GM12875 (cell line): ENCODE measurements around the gene RASL10A.

Source experiments
- H3K4me3 ChIP-seq: one replicate; pipeline ENCODE4 v1.5.1; 2011; ENCODE audit warnings: low read depth, low read length, control low read depth
- TF ChIP-seq, protein P1 (sequence below): IDR thresholded peaks from 2 replicates; pipeline ENCODE4 v1.5.1; 2011; ENCODE audit warnings: low read depth, mild to moderate bottlenecking, control low read depth, inconsistent platforms, low read length, moderate library complexity, borderline replicate concordance; ENCODE audit not compliant: insufficient read depth

The RASL10A gene

DNA sequence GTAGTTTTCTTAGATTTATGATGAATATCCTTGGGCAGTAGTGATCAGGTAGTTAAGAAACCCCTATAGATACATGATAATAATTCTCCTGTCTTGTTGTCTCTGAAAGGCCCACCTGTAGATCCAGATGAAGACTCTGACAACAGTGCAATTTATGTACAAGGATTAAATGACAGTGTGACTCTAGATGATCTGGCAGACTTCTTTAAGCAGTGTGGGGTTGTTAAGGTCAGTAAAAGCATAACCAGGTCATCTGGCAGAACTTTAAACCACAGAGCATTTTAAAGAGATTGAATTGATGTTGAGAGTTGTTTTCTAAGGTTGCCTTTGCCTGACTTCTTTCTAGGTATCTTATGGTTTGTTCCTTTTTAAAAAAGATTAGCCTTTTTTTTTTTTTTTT lies 23.1 kb downstream of the RASL10A start:
- TF ChIP-seq, protein P1, sequence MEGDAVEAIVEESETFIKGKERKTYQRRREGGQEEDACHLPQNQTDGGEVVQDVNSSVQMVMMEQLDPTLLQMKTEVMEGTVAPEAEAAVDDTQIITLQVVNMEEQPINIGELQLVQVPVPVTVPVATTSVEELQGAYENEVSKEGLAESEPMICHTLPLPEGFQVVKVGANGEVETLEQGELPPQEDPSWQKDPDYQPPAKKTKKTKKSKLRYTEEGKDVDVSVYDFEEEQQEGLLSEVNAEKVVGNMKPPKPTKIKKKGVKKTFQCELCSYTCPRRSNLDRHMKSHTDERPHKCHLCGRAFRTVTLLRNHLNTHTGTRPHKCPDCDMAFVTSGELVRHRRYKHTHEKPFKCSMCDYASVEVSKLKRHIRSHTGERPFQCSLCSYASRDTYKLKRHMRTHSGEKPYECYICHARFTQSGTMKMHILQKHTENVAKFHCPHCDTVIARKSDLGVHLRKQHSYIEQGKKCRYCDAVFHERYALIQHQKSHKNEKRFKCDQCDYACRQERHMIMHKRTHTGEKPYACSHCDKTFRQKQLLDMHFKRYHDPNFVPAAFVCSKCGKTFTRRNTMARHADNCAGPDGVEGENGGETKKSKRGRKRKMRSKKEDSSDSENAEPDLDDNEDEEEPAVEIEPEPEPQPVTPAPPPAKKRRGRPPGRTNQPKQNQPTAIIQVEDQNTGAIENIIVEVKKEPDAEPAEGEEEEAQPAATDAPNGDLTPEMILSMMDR: no peak
- no peak overlapping the region for H3K4me3 ChIP-seq

DNA sequence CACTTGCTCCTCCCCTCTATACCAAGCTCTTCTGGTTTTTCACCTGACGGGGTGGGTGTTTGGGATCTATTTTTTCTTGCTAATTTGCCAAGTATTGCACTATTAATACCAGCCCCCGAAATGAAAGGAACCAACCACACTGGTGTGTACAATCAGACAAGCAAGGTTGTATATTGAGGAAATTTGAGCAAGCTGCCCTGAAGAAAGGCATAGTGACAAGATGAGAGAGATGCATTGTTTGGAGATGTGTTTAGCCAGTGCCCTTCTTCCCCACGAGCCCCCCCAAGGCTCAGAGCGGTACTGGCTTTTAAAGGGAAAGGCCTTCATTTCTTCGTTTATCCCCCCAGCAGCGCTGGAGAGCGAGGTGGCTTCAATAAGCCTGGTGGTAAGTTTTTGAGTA lies 24.3 kb downstream of the RASL10A start:
- TF ChIP-seq, protein P1: no peak
- H3K4me3 ChIP-seq: no peak overlapping the region

DNA sequence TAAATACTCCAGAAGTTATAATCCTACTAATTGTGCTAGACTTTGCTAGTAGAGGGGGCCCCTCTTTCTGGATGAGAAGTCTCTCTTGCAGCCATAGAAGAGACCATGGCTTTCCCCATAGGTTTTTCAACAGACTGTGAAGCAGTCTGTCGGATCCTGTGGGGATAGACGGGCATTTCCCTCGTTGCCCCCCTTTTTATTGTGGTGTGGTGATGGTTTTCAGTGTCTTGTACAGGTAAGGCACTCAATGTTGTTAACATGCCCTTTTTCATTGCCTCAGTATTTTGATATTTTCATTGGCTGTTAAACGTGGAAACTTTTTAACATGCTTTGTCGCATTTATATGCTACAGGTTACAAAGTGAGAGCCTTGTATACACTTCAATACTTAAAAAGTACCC lies 25.4 kb downstream of the RASL10A start:
- H3K4me3 ChIP-seq: no peak overlapping the region
- TF ChIP-seq, protein P1: no peak

DNA sequence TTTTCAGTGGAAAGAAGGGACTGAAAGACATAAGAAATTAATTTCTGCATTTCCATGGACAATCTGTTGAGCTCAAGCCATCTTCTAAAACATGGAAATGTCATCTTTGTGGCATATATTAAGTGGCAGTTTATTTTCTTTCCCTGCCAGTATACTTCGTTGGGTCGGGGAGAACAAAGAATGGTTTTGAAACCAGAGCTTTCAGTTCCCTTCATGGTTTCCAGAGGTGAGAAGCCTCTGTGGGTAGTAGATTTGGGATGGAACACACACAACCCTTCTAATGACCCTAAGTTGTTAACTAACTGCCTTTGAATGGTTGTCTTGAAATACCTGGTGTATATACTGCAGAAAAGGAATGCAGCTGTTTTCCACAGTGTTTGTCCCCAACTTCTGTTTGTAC lies 26.7 kb downstream of the RASL10A start:
- H3K4me3 ChIP-seq: no peak overlapping the region
- TF ChIP-seq, protein P1: no peak

DNA sequence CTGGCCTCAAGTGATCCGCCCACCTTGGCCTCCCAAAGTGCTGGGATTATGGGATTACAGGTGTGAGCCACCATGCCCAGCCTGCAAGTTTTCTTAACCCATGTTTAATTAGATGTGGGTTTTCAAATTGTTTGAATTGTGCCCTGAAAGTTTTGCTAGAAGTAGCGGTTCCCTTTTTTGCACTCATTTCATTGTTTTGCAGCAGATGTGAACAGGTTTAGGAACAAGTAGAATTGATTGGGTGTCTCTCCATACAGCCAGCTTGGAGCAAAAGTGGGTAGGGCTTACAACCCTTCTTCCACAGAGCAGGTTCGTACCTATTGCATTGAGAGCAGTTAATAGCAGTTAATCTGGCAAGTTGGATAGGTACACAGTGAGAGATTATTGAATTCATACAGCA lies 31.3 kb downstream of the RASL10A start:
- TF ChIP-seq, protein P1: no peak
- no peak overlapping the region for H3K4me3 ChIP-seq

DNA sequence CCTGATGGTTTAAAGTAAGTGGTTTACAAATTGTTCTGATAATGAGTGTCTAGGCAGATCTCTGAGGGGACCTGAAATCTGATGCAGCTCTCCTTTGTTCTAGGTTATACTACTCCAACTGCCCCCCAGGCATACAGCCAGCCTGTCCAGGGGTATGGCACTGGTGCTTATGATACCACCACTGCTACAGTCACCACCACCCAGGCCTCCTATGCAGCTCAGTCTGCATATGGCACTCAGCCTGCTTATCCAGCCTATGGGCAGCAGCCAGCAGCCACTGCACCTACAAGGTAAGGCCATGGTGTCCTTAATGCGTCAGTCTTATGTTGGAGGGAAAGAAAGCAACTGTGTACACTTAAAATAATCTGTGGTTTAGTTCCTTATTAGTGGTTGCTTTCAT lies 37.6 kb downstream of the RASL10A start:
- H3K4me3 ChIP-seq: no peak overlapping the region
- TF ChIP-seq, protein P1: no peak

DNA sequence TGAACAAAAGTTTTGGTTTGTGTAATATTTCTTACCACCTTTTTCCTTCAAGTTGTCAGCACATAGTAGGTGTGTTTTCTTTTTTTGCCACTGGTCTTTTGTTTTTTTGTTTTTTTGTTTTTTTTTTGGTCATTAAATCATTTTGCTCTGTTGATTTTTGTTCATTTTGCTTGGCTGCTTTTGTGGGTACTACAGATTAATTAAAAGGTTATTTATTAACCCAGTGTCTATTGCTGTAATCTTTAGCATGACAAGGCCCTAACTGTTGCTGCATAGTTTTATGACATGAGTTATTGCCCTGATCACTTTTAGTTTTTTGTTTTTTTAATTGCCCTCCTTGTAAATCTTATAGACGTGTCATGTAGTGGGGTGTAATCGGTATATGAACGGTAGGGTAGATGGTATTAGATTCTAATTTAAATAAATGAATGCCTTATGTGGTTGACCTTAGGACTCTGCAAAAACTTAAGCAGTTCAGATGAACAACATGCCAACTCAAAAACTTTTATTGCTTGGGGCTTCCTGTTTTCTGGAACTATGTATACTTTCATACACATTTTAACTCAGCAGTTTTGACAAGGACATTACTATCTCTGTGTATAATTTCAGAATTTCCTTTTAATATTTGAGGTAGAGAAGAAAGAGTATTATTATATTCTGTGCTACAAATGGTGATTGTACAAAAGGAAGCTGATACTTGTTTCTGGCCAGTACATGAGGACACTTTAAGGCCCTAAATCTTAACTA lies 39.5 kb downstream of the RASL10A start:
- no peak overlapping the region for H3K4me3 ChIP-seq
- TF ChIP-seq, protein P1: no peak
